ENCODE measurements around the gene AMBP.
A peak's percentile ranks its signal among the peaks of the same experiment; 100 is the strongest.
"Not testable (repeated sequence)": the region's sequence is repeated elsewhere in the genome, so short reads cannot be mapped to it uniquely, and the experiment has no call there.

AMBP gene

GRCh38 chr9:114090798-114091197, 12.7 kb upstream of the AMBP start:
- no peak for DNase-seq

DNA sequence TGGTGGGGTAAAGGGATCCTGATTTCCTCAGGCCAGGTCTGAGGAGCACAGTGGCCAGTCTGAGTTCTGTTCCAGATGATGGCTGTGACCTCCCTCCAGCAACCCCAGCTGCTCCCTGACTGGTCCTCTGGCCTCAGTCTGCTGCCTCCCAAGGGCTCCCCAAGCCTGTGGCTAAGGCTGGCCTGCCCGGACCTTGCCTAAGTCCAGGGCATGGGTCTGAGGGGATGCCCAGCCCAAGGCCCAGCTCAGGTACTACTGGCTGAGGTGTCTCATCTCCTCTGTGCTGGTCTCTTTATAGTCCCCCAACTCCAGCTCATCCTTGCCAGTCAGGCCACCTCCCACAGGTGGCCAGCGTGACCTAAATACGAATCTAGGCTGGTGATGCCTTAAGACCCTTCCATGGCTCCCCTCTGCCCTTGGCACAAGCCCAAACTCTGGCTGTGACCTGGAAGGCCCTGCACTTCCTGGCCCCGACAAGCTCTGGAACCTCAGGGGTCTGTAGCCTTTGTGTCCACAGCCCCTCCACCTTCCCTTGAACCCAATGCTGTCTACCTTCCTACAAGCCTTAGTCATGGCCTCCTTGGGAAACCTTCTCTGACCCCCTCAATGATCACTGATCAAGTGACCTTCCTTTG, 11.2 kb upstream of the AMBP start:
- DNase-seq = no peak

DNA sequence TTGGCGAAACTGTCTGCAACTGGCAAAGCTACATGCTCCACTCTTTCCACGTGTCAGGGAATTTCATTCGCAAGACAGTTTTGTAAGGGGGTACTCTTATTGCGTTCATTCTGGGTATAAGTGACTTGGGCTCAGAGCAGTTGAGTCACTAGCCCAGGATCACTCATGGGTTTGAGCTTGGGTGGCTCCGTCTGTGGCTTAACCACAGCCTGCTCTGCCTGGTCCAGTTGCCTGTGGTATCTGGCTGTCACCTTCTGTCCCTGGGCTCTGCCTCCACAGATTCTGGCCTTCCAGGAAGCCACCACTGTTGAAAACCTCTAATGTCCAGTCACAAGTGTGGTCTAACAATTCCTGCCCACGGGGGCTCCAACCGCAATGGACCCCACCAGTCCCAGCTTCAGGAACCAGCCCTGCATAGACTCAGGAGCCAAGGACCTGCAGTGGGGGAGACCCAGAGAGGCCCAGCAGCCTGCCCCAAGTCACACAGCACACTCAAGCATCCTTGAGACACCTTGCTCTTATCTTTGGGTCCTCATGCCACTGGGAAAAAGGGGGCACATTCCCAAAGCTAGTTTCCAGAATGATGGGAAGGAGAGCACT, 10.6 kb upstream of the AMBP start:
- DNase-seq = no peak

DNA sequence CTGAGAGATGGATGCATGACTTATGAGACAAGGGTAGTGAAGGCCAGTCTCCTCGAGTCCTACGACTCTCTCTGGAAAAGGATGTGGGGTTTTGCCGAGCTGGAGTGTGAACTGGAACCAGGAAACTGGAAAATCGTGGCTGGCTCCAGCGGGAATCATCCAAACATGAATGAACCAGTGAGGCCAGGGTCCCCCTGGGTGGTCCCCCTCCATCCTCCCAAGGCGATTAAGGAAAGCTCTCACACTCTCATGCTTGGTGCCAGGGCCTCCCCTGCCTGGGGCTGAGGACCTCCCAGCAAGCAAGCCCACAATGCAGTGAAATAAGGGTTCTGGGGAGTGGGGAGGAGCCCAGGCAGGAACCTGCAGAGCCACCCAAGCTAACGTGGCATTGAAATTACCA, 9.6 kb upstream of the AMBP start:
- DNase-seq = no peak

GRCh38 chr9:114086607-114087006, 8.5 kb upstream of the AMBP start:
- no peak for DNase-seq

GRCh38 chr9:114086009-114086408, 7.9 kb upstream of the AMBP start:
- DNase-seq = no peak

DNA sequence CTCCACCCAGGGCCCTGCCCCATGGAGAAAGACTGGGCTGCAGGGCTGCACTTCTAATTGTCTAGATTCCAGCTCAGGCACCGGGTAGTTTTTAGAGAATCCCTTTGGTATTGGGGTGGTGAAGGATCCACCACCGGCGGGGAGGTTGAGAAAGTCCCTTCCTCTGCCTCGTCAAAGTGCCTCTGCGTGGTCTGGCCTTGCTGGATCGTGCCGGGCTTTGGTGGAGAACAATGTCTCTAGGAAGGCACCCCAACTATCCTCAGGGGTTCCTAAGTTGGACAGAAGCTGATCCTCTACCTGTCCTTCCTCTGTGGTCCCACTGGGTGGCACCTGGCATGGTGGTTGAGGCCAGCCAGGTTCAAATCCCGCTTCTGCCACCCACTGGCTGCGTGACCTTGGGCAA, 7.3 kb upstream of the AMBP start:
- no peak for DNase-seq

DNA sequence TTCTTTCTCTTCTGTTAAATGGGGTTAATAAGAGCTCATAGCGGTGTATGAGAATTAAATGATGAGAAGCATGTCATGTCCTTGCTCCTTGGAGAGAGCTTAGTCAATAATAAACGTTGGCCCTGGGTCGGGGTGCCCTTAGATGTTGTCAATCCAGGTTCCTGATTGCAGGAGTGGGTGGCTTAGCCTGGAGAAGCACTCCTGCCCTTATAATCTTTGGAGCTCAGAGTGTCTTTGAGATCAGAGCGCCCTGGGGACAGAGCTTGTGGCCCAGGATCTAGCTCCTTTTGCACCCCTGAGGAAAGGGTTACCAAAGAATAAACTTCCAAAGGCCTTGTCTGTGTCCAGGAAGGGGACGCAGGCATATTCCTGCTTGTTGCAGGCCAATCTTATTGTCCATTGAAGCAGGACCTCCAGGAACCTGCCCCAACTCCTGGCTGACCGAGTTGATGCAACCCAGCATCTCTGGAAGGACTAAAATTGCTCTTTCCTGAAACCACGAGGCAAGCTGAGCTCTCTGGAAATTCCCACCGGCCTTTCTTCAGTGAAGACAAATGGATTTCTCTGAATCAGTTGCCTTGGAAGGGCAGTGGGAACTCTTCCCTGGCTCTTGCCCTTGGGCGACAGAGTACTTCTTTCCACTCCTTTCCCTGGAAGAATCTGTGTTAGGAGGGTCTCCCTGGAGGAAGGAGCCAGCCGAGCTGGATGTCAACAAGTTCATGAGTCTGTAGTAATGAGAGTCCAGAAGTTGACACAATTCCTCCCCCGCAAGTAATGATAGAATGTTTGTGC, 6.4 kb upstream of the AMBP start:
- DNase-seq = no peak

DNA sequence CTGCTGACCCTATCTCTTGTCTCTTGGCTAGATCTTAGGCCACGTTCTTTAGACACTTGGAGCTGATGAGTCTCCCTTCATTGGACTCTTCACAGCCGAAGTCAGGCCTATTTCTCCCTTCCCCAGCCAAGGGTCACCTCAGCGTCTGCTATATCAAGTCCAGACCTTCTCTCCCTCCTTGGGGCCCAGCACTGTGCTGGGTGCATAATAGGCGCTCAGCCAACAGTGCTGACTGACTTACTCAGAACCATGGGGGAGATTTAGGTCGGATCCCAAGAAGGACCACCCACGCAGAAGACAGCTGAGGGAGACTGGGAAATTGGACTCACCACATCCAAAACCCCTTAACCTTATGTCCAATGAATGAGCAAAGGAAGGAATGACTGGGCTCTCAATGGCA, 5.6 kb upstream of the AMBP start:
- no peak for DNase-seq

DNA sequence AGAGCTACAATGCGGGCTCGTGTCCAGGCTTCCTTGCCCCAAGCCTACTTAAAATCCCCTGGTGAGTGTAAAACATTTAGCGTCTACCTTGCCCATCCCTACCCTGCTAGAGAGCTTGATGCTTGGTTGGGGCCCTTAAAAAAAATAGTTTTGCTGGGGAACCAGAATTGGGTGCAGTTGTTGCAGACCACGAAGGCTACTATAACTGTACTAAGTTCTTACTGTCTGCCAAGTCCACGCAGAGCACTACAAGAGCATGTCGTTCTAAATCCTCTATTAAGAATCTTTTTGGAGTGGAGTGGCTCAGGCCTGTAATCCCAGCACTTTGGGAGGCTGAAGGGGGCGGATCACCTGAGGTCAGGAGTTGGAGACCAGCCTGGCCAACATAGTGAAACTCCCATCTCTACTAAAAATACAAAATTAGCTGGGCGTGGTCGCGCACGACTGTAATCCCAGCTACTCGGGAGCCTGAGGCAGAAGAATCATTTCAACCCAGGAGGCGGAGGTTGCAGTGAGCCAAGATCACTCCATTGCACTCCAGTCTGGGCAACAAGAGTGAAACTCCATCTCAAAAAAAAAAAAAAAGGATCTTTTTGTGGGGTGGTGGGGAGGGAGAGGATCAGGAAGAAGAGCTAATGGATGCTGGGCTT, 4.8 kb upstream of the AMBP start:
- not testable (repeated sequence) for DNase-seq

DNA sequence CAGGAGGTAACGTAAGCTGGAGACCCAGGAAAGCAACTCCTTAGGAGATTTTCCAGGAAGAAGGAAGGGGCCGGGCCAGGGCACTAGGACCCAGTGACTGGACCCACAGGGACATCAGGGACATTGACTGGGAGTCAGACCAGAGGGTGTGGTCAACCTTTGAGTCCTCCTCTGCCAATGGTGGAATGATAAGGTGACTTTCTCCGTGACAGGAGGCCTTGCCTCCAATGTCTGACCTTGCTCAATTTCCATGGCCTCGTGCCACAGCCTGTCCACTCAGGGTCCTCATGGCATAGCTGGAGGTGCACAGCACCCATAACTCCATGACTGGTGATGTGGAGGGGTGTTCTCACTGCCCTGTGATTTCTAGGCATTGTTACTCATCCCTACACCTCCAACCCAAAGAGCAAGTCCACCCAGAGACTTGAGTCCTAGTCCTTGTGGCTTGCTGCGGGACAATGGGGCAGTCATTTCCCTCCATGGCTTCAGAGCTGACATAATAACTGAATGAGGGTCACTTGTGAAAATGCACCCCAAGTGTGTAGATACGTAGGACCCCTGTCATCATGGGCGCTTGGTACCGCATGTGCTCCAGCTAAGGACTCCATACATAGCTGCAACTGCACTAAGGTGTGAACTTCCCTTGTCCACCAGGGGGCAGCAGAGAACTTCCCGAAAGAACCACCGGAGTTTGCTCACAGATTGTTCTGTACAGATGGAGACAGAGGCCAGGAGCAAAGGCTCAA, 4.1 kb upstream of the AMBP start:
- DNase-seq = peak; percentile 83

GRCh38 chr9:114081441-114082016, 3.4 kb upstream of the AMBP start:
- no peak for DNase-seq

- no peak for DNase-seq
These were observed 2.8 kb upstream of the AMBP start for GRCh38 chr9:114080773-114081440.

GRCh38 chr9:114080195-114080772, 2.2 kb upstream of the AMBP start:
- no peak for DNase-seq

DNA sequence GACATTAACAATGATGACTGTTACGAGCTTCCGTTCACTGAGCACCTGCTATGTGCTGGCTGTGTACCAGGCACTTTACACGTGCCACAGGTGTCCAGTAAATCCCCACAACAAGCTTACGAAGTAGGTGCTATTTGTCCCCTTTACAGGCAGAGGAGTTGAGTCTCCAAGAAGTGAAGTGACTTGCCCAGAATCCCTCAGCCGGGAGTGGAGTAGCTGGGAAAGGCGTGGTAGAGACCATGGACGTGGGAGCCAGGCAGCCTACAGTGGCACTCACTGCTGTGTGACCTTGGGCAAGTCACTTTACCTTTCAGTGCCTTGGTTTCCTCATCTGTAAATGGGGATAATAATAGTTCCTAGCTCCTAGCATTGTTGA, 669 bp upstream of the AMBP start:
- DNase-seq = no peak

GRCh38 chr9:114077162-114077837, 800 bp downstream of the AMBP start:
- DNase-seq = no peak

- no peak for DNase-seq
These were observed 1.6 kb downstream of the AMBP start for GRCh38 chr9:114076237-114077161.

GRCh38 chr9:114075602-114076001, 2.5 kb downstream of the AMBP start:
- DNase-seq = no peak

DNA sequence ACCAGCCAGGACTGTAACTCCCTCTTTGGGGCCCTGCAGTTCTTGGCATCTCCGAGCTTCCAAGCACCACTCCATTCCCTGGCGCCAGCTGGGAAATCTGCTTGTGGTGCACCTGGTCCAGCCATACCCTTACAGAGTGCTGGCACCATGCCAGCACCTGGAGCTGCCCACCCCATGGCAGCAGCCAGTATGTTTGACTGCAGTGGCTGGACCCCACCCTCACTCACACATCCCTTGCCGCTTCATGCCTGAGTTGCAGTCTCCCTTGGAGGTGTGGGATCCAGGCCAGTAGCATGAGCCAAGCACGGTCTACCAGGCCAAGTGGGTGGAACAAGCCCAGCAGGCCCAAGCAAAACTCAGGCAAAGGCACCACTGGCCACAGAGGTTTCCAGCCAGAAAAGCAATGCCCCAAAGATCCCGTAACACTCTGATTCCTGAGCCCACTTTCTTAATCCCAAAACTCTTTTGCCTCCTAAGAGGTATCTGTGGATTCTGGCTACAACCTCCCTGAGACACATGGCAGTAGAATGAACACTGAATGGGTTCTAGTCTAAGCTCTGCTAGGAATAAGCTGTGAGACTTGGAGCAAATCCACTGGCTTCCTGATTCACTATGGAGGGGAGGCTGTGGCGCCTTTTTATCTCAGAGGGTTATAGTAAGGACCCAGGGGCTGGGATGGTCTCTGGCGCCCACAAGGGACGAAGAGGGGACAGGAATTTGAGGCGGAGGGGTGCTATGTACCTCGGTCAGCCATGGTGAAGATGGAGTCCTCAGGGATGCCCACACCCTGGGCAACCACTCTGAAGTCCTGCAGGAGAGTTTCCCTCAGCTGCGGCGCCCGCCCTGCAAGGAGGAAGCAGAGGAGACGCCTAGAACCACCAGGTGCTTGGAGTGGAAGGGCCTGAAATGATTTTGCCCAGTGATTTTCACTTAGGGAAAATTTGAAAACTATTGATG, 5.6 kb downstream of the AMBP start:
- DNase-seq = no peak
